HG03521 (cell line): ENCODE results near the gene AHI1.

ENCODE experiments used
- ATAC-seq: cut with Tn5 transposase; IDR thresholded peaks from one replicate; pipeline ENCODE4 v1.9.1; 2021; ENCODE audit warnings: mild to moderate bottlenecking, moderate library complexity; ENCODE audit not compliant: unreplicated experiment

Gene AHI1

GRCh38 chr6:135236732-135237131, 260.8 kb downstream of the AHI1 start:
- ATAC-seq = no peak

- ATAC-seq = no peak
Observed at GRCh38 chr6:135236319-135236718, 261.2 kb downstream of the AHI1 start.

- ATAC-seq = no peak
Observed at GRCh38 chr6:135235716-135236115, 261.8 kb downstream of the AHI1 start.

GRCh38 chr6:135234492-135234780, 263.1 kb downstream of the AHI1 start:
- no peak for ATAC-seq

- ATAC-seq = no peak
Observed at GRCh38 chr6:135233686-135234491, 263.7 kb downstream of the AHI1 start.
